OCI-LY1 (cell line): ENCODE measurements around the gene MMP23B.
"Not testable (repeated sequence)": the region's sequence is repeated elsewhere in the genome, so short reads cannot be mapped to it uniquely, and the experiment has no call there.

Experiments
- H2AFZ ChIP-seq: fragments of 200-600 bp; sonication (generic), shearing (Covaris generic); 2 replicates; pipeline ENCODE4 v1.6.0; 2014; ENCODE audit warnings: antibody characterized with exemption, mild to moderate bottlenecking, low read length
- H3F3A ChIP-seq: fragments of 200-600 bp; sonication (generic), shearing (Covaris generic); 2 replicates; pipeline ENCODE4 v1.6.0; 2014; ENCODE audit warnings: mild to moderate bottlenecking, antibody characterized with exemption, low read length, moderate library complexity; ENCODE audit not compliant: insufficient read depth
- H3K27ac ChIP-seq: fragments of 200-600 bp; sonication (generic); 2 replicates; pipeline ENCODE4 v1.5.1; 2014; ENCODE audit warnings: low read length, mixed run types, mild to moderate bottlenecking, low read depth; ENCODE audit not compliant: poor library complexity, severe bottlenecking
- H3K27me3 ChIP-seq: fragments of 200-600 bp; sonication (generic); 2 replicates; pipeline ENCODE4 v1.6.0; 2014; ENCODE audit warnings: antibody characterized with exemption, mild to moderate bottlenecking, low read length, moderate library complexity; ENCODE audit not compliant: insufficient read depth
- H3K36me3 ChIP-seq: fragments of 200-600 bp; sonication (generic); 2 replicates; pipeline ENCODE4 v1.6.1; 2014; ENCODE audit warnings: mild to moderate bottlenecking, antibody characterized with exemption, low read length, moderate library complexity, mixed read lengths; ENCODE audit not compliant: insufficient read depth
- H3K4me1 ChIP-seq: fragments of 200-600 bp; sonication (generic); 2 replicates; pipeline ENCODE4 v1.5.1; 2014; ENCODE audit warnings: mild to moderate bottlenecking, low read length, moderate library complexity; ENCODE audit not compliant: insufficient read depth, severe bottlenecking
- H3K4me2 ChIP-seq: fragments of 200-600 bp; sonication (generic), shearing (Covaris generic); 2 replicates; pipeline ENCODE4 v1.6.1; 2014; ENCODE audit warnings: low read length
- H3K4me3 ChIP-seq: fragments of 200-600 bp; sonication (generic); 2 replicates; pipeline ENCODE4 v1.5.1; 2014; ENCODE audit warnings: low read length, low read depth, mild to moderate bottlenecking, mixed read lengths; ENCODE audit not compliant: poor library complexity, severe bottlenecking
- H3K79me2 ChIP-seq: fragments of 200-600 bp; shearing (Covaris generic); 2 replicates; pipeline ENCODE4 v1.6.1; 2016; ENCODE audit warnings: mixed run types, low read length, mixed read lengths; ENCODE audit not compliant: insufficient read depth
- H3K9ac ChIP-seq: fragments of 200-600 bp; sonication (generic), shearing (Covaris generic); 2 replicates; pipeline ENCODE4 v1.6.1; 2014; ENCODE audit warnings: mild to moderate bottlenecking, low read length, mixed read lengths
- H3K9me2 ChIP-seq: fragments of 200-600 bp; sonication (generic), shearing (Covaris generic); 2 replicates; pipeline ENCODE4 v1.6.1; 2014; ENCODE audit warnings: low read depth, mild to moderate bottlenecking, low read length, mixed read lengths
- H3K9me3 ChIP-seq: fragments of 200-600 bp; shearing (Covaris generic); 2 replicates; pipeline ENCODE4 v1.6.1; 2014; ENCODE audit warnings: low read length, mixed read lengths
- H4K20me1 ChIP-seq: fragments of 200-600 bp; sonication (generic), shearing (Covaris generic); 2 replicates; pipeline ENCODE4 v1.6.0; 2016; ENCODE audit warnings: mild to moderate bottlenecking, low read length; ENCODE audit not compliant: insufficient read depth

Gene MMP23B

GRCh38 chr1:1658583-1659549 lies 26.9 kb downstream of the MMP23B start, which contains the start of gene CDK11B:
Gene CDK11B, minus strand, starts transcription at chr1:1659004. Its CDS starts 1,519 bp downstream, at chr1:1657485.
- H2AFZ ChIP-seq, H3K9me2 ChIP-seq, H3K4me1 ChIP-seq, H3K27me3 ChIP-seq, H3K79me2 ChIP-seq, H3K9me3 ChIP-seq, H4K20me1 ChIP-seq, H3F3A ChIP-seq: not testable (repeated sequence)
- peak within 1 kb of the TSS; percentile 90 for H3K27ac ChIP-seq
- H3K4me3 ChIP-seq: peak within 1 kb of the TSS; percentile 67
- peak within 1 kb of the TSS; percentile 66 for H3K9ac ChIP-seq
- peak within 1 kb of the TSS; percentile 70 for H3K4me2 ChIP-seq
- peaks cover 25% of the 10 kb centered on the region for H3K36me3 ChIP-seq

- H3F3A ChIP-seq, H3K27me3 ChIP-seq, H3K9me2 ChIP-seq, H3K4me3 ChIP-seq, H3K4me2 ChIP-seq, H3K27ac ChIP-seq, H3K9ac ChIP-seq, H3K4me1 ChIP-seq, H4K20me1 ChIP-seq, H3K79me2 ChIP-seq, H2AFZ ChIP-seq, H3K9me3 ChIP-seq: not testable (repeated sequence)
- H3K36me3 ChIP-seq: peaks cover 15% of the 10 kb centered on the region; the same call in 1 of the 2 replicates
Observed at GRCh38 chr1:1662392-1662791, 30.4 kb downstream of the MMP23B start.

- H4K20me1 ChIP-seq: not testable (repeated sequence)
Observed at GRCh38 chr1:1662830-1663560, 31.0 kb downstream of the MMP23B start.

GRCh38 chr1:1664318-1664717 lies 32.3 kb downstream of the MMP23B start:
- H3K4me2 ChIP-seq, H3K9ac ChIP-seq, H3K9me2 ChIP-seq, H3K9me3 ChIP-seq, H3K27me3 ChIP-seq, H3K4me1 ChIP-seq, H3K4me3 ChIP-seq, H3F3A ChIP-seq, H4K20me1 ChIP-seq, H3K27ac ChIP-seq, H2AFZ ChIP-seq, H3K79me2 ChIP-seq: not testable (repeated sequence)
- H3K36me3 ChIP-seq: peaks cover 16% of the 10 kb centered on the region; the same call in 1 of the 2 replicates

More at GRCh38 chr1:1662830-1663560, 31.0 kb downstream of the MMP23B start:
- H3K9me3 ChIP-seq, H3K9me2 ChIP-seq, H2AFZ ChIP-seq, H3K27ac ChIP-seq, H3K79me2 ChIP-seq, H3K27me3 ChIP-seq, H3F3A ChIP-seq, H3K4me2 ChIP-seq, H3K4me1 ChIP-seq, H3K4me3 ChIP-seq, H3K9ac ChIP-seq: not testable (repeated sequence)
- H3K36me3 ChIP-seq: peaks cover 15% of the 10 kb centered on the region; the same call in 1 of the 2 replicates
